B cell (primary cell): Measurements from ENCODE around the gene MED12L. TPM values are rescaled to one million over a fixed set of nuclear protein-coding genes. Genes with fewer than 3 reads are reported as not detected.

Experiments used
- ATAC-seq: fragments of 200-7000 bp; cut with Tn5 transposase; one replicate; pipeline ENCODE4 v1.10.0; 2021; ENCODE audit warnings: low read depth, mild to moderate bottlenecking, moderate number of reproducible peaks, moderate library complexity
- CTCF ChIA-PET: fragments of 350-600 bp; sonication (Branson Sonifier 250); formaldehyde crosslinking; loops from one replicate; lab custom pipeline; 2021; ENCODE audit warnings: antibody characterized with exemption, inconsistent platforms; lab: Charles Lee
- POLR2A ChIA-PET: fragments of 350-600 bp; sonication (Branson Sonifier 250); formaldehyde crosslinking; loops from one replicate; lab custom pipeline; 2021; ENCODE audit warnings: antibody characterized with exemption; lab: Charles Lee
- DNase-seq: peaks from one replicate; pipeline ENCODE4 v3.0.0; 2013
- H2AFZ ChIP-seq: 2 replicates; pipeline ENCODE4 v1.6.1; 2012; ENCODE audit warnings: mild to moderate bottlenecking, low read depth, low read length; ENCODE audit not compliant: insufficient read depth, poor library complexity, severe bottlenecking
- H3K27ac ChIP-seq, 2 donors: 1 replicate in 1 of 2; 2 replicates in 1 of 2; pipeline ENCODE4 v1.5.1; 2012 to 2013; ENCODE audit warnings: low read length in 2 of 2, mild to moderate bottlenecking in 2 of 2, moderate library complexity in 1 of 2
- H3K27me3 ChIP-seq, 4 experiments: fragments of 200-600 bp in 1 of 4; sonication (generic) in 1 of 4; replicated peaks in 1 of 4; 1 replicate in 2 of 4; 2 replicates in 2 of 4; pipeline versions ENCODE4 v1.6.1 to v1.7.0; 2013 to 2016; ENCODE audit warnings: low read length in 3 of 4, mild to moderate bottlenecking in 2 of 4, mixed read lengths in 1 of 4, moderate library complexity in 1 of 4; ENCODE audit not compliant: insufficient read depth in 4 of 4, control insufficient read depth in 3 of 4; ENCODE audit errors: control extremely low read depth in 1 of 4
- H3K36me3 ChIP-seq, 2 experiments: replicated peaks in 1 of 2; 1 replicate in 1 of 2; 2 replicates in 1 of 2; pipeline versions ENCODE4 v1.6.1 to v1.7.1; 2013; ENCODE audit warnings: low read length in 1 of 2; ENCODE audit not compliant: insufficient read depth in 2 of 2, control insufficient read depth in 1 of 2; ENCODE audit errors: control extremely low read depth in 1 of 2, extremely low read depth in 1 of 2
- H3K4me1 ChIP-seq, 2 donors: fragments of 200-600 bp in 1 of 2; sonication (generic) in 1 of 2; 1 replicate in 1 of 2; 2 replicates in 1 of 2; pipeline versions ENCODE4 v1.5.1 to v1.6.1; 2013 to 2017; ENCODE audit warnings: low read length in 2 of 2; ENCODE audit not compliant: control insufficient read depth in 2 of 2, insufficient read depth in 2 of 2
- H3K4me2 ChIP-seq: replicated peaks from 2 replicates; pipeline ENCODE3; 2012; ENCODE audit warnings: mild to moderate bottlenecking, low read depth, low read length; ENCODE audit not compliant: poor library complexity, severe bottlenecking
- H3K4me3 ChIP-seq, 5 experiments: fragments of 200-600 bp in 1 of 5; sonication (generic) in 1 of 5; 1 replicate in 3 of 5; 2 replicates in 2 of 5; pipeline versions ENCODE4 v1.5.1 to v1.7.0; 2011 to 2016; ENCODE audit warnings: low read length in 4 of 5, mild to moderate bottlenecking in 4 of 5, low read depth in 2 of 5, control low read depth in 1 of 5, moderate library complexity in 1 of 5; ENCODE audit not compliant: insufficient read depth in 1 of 5; ENCODE audit errors: control extremely low read depth in 1 of 5, extremely low read depth in 1 of 5
- H3K79me2 ChIP-seq: fragments of 200-600 bp; sonication (generic); one replicate; pipeline ENCODE4 v1.6.0; 2016; ENCODE audit warnings: low read length; ENCODE audit not compliant: control insufficient read depth, insufficient read depth
- H3K9ac ChIP-seq: fragments of 200-600 bp; sonication (generic); 2 replicates; pipeline ENCODE4 v1.6.1; 2017; ENCODE audit warnings: mild to moderate bottlenecking, low read length, moderate library complexity
- H3K9me3 ChIP-seq, 3 donors: one replicate each; pipeline versions ENCODE4 v1.6.1 to v1.7.1; 2013; ENCODE audit warnings: low read length in 2 of 3; ENCODE audit not compliant: control insufficient read depth in 2 of 3, insufficient read depth in 1 of 3; ENCODE audit errors: control extremely low read depth in 1 of 3
- H4K20me1 ChIP-seq: 2 replicates; pipeline ENCODE4 v1.6.0; 2012; ENCODE audit warnings: mild to moderate bottlenecking, low read length; ENCODE audit not compliant: insufficient read depth, control insufficient read depth, poor library complexity, severe bottlenecking
- H3K27ac Mint-ChIP-seq: one replicate; pipeline ENCODE4 v1.8.0; 2021; ENCODE audit warnings: mixed read lengths
- H3K27me3 Mint-ChIP-seq: one replicate; pipeline ENCODE4 v1.8.0; 2021; ENCODE audit warnings: mixed read lengths
- H3K4me1 Mint-ChIP-seq: one replicate; pipeline ENCODE4 v1.8.0; 2021; ENCODE audit warnings: mixed read lengths
- H3K4me3 Mint-ChIP-seq: one replicate; pipeline ENCODE4 v1.8.0; 2021; ENCODE audit warnings: mixed read lengths
- H3K9me3 Mint-ChIP-seq: one replicate; pipeline ENCODE4 v1.8.0; 2022; ENCODE audit warnings: mixed read lengths; ENCODE audit not compliant: insufficient read depth
- CTCF ChIP-seq: fragments of 200-600 bp; IDR thresholded peaks from one replicate; pipeline ENCODE4 v1.8.0; 2022; ENCODE audit warnings: antibody characterized with exemption, mild to moderate bottlenecking
- EZH2 ChIP-seq: IDR thresholded peaks from 2 replicates; pipeline ENCODE4 v1.6.1; 2012; ENCODE audit warnings: borderline replicate concordance, low read depth, mild to moderate bottlenecking, moderate library complexity, low read length; ENCODE audit not compliant: insufficient read depth, poor library complexity, severe bottlenecking
- whole genome bisulfite sequencing: methylation state at CpG from one replicate; pipeline ENCODE4 v1.1.5; 2013; ENCODE audit warnings: missing lambda C conversion rate; ENCODE audit not compliant: insufficient coverage; 5-methylcytosine and 5-hydroxymethylcytosine counted together
- intact Hi-C: fragments of 100-400 bp; cut with micrococcal nuclease; formaldehyde crosslinking; loops from one replicate; pipeline ENCODE4 v1.10.0; 2022
- polyA plus RNA-seq: library from polyadenylated mRNA; depleted of rRNA; stranded (reverse); fragments of >200 nt; gene quantifications from 2 replicates; pipeline ENCODE4 v1.2.3, GENCODE V29; 2012
- total RNA-seq, 2 donors: library from RNA; stranded (reverse); fragments of 120-200 nt in 1 of 2; gene quantifications; 1 replicate in 1 of 2; 2 replicates in 1 of 2; pipeline versions ENCODE4 v1.2.3 to v1.2.4, GENCODE V29; 2013 to 2022

Gene MED12L
- total and polyA plus RNA-seq, 2 donors (not counting 1 experiment from before 2014, with no cell fraction given), result 0.07 to 0.30 TPM

GRCh38 chr3:151309566-151309965, 224.1 kb downstream of the MED12L start:
- POLR2A ChIA-PET, result interaction anchor here (0.6 kb wide), 2 partner anchors 71 to 159 kb away, joined by 3 read pairs; no protein-coding TSS in a partner anchor

DNA sequence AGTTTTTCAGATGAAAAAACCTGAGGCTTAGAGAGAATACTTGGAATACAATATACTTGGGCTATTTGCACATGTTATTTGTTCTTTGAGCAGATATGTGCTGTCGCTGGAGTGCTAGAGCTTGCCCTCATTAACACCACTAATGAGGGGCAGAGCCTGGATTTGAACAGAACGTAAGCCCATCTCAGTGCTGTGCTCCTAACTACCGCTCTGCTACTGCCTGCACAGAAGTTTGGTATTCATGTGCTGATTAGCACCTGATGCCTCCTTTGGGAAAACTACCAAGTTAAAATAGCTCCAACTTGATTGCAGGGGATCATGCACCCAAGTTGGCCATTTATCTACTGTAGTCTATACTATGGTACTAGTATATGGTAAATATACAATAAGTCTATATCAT, 227.5 kb downstream of the MED12L start:
- Mint-ChIP-seq H3K9me3 (no peaks in the 10 kb centered on the region), H3K27ac (no peak overlapping the region), H3K27me3 (no peaks in the 10 kb centered on the region), H3K4me1 (no peaks in the 10 kb centered on the region), H3K4me3 (no peak overlapping the region)
- no peak for ATAC-seq
- Histone ChIP-seq H4K20me1 (no peaks in the 10 kb centered on the region), H3K36me3 (no peaks in the 10 kb centered on the region), H3K27ac (no peak overlapping the region), H2AFZ (no peak overlapping the region), H3K9ac (no peak overlapping the region), H3K4me3 (no peak overlapping the region), H3K4me1 (no peaks in the 10 kb centered on the region), H3K79me2 (no peaks in the 10 kb centered on the region), H3K9me3 (no peaks in the 10 kb centered on the region), H3K4me2 (no peak overlapping the region), H3K27me3 (no peaks in the 10 kb centered on the region)
- WGBS, result 100% methylated on average over 3 of the region's 3 CpGs
- TF ChIP-seq EZH2, result no peak
- no peak for TF ChIP-seq CTCF
- intact Hi-C loops, result no loop called here
- no peak for DNase-seq
- ChIA-PET CTCF (no interaction called here), POLR2A (no interaction called here)

More at GRCh38 chr3:151309566-151309965, 224.1 kb downstream of the MED12L start:
- H3K27me3 ChIP-seq, result no peaks in the 10 kb centered on the region
- no peak for DNase-seq
- H3K79me2 ChIP-seq, result no peaks in the 10 kb centered on the region
- TF ChIP-seq CTCF (no peak), EZH2 (no peak)
- no peaks in the 10 kb centered on the region for H3K4me1 Mint-ChIP-seq
- H4K20me1 ChIP-seq, result no peaks in the 10 kb centered on the region
- ATAC-seq, result no peak
- no peaks in the 10 kb centered on the region for H3K36me3 ChIP-seq
- H3K4me3 Mint-ChIP-seq, result no peak overlapping the region
- H3K9me3 Mint-ChIP-seq, result no peaks in the 10 kb centered on the region
- no peaks in the 10 kb centered on the region for H3K4me1 ChIP-seq
- no peaks in the 10 kb centered on the region for H3K27me3 Mint-ChIP-seq
- H3K4me3 ChIP-seq, result no peak overlapping the region
- no peak overlapping the region for H3K9ac ChIP-seq
- 100% methylated on average over 1 of the region's 2 CpGs for WGBS
- no peak overlapping the region for H3K27ac ChIP-seq
- no peak overlapping the region for H2AFZ ChIP-seq
- H3K9me3 ChIP-seq, result no peaks in the 10 kb centered on the region
- CTCF ChIA-PET, result no interaction called here
- intact Hi-C loops, result no loop called here
- H3K4me2 ChIP-seq, result no peak overlapping the region
- H3K27ac Mint-ChIP-seq, result no peak overlapping the region
